NOMO-1 treated with DMSO at 0.1 percent for 48 hours (cell line): ENCODE results near the gene RPUSD3.
"Not testable (repeated sequence)": the region's sequence is repeated elsewhere in the genome, so short reads cannot be mapped to it uniquely, and the experiment has no call there.

Source experiments
- DNase-seq: peaks from one replicate; lab custom pipeline; 2025; ENCODE audit not compliant: unreplicated experiment; lab: John Stamatoyannopoulos, UW

The RPUSD3 gene

DNA sequence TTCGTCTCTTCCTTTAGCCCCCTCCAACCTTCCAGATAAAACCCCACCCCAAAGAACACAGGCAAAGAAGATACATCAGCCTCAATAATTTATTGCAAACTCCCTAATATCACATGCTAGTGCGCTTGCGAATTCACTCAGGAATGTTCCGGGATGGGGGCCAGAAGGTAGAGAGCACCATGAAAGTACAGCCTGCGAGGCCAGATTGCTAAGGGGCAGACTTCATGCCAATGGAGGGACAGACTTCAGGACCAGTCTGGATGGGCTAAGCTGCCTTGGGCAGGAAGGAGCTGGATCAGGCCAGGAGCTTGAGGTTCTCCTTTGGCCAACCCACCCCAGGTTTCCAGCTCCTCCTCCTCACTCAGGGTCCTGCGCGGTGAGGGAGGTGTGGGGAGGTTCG is 22.8 kb upstream of the RPUSD3 start:
- no peak for DNase-seq

DNA sequence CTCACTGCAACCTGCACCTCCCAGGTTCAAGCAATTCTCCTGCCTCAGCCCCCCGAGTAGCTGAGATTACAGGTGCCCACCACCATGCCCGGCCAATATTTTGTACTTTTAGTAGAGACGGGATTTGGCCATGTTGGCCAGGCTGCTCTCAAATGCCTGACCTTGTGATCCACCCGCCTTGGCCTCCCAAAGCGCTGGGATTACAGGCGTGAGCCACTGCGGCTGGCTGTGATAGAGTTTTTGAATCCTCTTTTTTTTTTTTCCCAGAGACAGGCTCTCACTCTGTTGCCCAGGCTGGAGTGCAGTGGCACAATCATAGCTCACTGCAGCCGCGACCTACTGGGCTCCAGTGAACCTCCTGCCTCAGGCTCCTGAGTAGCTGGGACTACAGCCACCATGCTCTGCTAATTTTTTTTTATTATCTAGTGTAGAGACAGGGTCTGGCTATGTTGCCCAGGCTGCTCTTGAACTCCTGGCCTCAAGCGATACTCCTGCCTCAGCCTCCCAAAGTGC is 21.4 kb upstream of the RPUSD3 start:
- DNase-seq, result not testable (repeated sequence)

DNA sequence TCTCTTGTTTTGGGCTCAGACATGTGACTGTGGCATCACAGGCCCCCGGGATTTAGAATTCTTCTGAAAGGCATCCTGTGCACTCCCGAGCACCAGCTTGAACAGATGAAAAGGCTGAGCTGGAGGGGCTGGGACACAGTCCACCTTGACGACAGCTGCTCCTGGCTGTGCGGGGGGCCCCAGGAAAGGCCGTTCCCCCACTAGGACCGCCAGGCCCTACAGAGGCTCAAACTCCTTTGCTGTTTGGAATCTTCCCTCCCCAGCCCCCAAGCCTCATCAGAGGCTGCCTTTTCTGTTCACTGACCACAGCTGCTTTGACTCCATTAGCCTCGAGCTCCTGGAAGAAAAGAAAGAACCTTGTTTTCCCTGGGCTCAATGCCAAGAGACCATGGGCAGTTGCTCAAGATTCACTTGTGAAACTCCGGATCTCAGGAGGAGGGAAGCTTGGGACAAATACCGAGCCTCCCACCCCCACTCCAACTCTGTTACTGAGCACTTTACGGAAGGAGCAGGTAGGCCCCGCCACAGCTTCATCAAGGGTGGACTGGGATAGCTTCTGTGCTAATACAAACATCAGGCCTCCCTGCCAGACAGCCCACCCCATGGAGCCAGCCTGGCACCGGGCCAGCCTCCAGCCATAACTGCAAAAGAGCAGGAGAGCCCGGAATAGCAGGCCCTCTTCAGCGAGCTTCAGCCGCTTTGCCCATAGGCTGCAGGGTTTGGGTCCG is 20.6 kb upstream of the RPUSD3 start:
- no peak for DNase-seq

DNA sequence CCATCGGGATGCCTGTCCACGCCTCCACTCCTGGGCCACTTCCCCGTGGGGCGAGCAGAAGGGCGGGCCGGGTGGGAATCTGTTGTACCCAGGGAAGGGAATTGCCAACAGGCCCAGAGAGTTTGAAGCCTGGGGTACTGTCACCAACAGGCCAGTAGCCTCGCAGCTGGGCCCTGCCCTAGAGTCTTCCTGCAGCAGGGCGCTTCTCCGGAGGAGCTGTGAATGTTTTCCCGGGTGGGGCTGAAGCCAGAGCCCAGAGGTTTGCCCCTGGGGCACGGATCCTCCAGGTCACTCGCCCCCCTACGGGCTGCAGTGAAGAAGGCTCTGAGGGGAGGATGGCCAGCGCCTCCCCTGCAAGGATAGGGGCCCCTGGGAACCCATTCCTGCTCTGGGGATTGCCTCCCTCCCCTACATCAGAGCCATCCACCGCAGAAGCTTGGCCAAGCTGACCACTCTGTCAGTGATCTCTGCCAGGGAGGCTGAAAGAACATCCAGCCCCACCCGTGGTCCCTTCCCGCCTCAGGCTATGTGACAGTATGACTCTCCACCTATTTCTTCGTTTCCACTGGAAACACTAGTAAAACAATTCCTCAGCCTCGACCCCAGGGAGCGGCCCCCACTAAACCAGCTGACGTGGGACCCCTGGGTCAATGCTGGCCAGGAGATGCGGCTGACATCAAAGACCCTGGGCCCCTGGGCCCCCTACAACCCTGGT is 19.4 kb upstream of the RPUSD3 start:
- no peak for DNase-seq

DNA sequence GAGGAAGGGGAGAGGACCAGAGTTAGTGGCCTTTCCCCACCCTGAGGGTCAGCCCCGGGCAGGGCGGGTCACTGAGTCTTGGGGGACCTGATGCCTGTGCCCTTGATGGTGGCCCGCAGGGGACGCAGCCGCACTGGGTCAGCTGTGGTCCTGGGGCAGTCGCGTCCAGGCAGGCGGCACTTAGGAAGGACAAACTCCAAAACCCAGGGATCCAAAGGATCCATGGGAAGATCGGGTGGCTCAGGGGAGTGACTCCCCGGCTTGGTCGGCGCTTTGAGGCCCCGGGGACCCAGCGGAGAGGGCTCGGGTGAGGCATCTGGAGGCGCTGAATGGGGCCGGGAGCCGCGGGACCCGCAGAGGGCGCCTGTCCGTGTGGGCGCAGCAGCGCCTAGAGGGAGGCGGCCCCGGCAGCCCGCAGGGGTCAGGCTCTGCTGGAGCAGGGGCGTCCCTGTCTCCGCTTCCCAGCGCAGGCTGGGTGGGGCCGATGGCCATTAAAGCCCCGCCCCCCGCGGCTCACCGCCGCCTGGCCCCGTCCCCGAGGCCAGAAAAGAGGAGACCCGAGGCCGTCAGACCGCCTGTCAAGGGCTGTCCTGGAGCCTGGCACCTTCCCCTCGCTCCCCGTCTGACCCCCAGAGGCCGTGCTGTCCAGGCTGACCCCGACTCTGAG is 18.7 kb upstream of the RPUSD3 start:
- DNase-seq, result no peak

DNA sequence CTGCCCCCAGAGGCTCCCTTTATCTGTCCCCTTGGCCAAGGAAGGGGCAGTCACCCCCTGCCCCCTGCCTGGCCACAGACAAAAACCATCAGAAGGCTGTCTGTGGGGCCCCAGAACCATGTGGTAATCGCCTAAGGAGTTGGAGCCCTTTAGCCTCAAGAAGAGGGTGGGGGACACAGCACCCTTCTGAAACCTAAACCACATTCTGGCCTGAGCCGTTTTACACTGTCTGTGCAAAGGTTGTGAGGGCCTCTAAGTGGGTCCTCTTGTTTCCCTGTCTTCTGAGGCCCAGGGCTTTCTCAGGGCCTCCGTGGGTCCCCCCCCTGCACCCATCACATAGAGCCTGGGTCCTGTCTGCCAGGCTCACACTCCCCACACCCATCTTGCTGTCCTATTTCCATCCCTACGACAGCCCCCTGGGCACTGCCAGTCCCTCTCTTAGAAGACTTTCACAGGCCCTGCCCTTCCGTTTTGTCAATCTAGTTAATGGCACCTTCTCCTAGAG is 17.9 kb upstream of the RPUSD3 start:
- DNase-seq, result no peak

DNA sequence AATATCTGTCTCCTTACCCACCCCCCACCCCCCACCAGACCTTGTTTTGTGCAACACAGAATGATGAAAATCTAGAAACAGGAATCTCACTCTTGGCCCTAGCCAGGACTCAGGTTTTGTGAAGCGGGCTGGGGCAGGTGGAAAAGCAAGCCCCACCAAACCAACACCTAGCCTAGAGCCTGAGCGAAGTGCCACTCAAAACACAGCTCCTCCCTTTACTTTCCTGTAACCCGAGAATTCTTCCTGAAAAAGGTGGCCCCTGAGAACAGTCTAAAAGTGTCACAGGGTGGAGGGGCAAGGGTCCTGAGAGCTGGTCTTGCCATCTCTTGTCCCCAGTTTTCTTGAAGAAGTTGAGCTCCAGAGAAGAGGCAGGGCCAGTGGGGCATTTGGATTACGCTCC is 17.4 kb upstream of the RPUSD3 start:
- DNase-seq, result no peak

DNA sequence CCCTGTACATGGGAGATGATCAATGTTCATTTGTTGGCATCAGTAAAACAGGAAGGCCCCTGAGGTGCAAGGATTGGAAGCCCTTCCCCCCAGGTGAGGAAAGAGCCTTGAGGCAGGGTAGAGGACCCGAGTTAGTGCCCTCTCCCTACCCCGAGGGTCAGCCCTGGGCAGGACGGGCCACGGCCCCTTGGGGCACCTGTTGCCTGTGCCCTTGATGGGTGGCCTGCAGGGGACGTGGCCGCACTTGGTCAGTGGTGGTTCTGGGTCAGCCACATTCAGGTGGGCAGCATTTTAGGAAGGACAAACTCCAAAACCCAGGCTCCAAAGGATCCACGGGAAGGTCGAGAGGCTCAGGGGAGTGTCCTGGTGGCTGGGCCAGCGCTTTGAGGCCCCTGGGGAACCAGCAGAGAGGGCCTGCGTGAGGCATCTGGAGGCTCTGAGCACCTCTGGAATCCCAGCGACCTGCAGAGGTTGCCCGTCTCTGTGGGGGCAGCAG is 15.8 kb upstream of the RPUSD3 start:
- DNase-seq, result no peak

DNA sequence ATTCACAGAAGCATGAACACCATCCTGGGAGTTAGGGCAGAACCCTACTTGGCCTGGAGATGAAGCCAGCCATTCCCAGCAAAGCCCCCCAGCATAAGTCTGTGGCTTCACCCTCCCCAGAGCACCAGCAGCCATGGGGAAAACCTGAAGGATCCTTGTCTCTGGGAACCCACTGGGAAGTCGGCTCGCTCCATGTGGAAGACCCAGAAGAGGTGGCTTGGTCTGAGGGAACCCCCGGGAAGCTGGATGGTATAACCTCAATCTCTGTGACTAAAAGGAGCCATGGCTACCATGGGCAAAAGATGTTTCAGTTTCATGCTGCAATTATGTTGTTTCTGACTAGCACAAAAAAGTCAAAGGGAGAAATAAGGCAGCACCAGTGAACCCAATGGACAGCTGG is 11.8 kb upstream of the RPUSD3 start:
- no peak for DNase-seq

DNA sequence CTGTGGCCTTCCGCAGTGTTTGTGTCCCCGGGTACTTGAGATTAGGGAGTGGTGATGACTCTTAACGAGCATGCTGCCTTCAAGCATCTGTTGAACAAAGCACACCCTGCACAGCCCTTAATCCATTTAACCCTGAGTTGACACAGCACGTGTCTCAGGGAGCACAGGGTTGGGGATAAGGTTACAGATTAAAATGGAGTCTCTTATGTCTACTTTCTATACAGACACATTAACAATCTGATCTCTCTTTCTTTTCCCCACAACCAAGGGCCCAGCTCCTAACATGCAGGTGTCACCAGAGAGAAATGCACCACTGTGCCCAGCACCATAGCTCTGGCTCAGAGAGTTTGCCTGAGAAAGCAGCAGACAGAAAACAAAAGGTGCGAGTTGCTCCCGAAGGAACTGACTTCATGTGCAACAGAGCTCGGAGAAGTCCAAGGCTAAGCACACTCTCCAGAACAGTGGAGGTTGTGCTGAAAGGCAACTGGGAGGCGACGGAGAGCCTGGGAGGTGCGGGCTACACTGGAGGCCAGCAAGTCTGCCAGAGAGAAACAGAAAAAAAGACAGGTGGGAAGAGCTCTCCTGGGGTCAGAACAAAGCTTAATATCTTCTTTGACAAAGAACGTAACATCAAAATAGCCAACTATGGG is 10.6 kb upstream of the RPUSD3 start:
- not testable (repeated sequence) for DNase-seq

DNA sequence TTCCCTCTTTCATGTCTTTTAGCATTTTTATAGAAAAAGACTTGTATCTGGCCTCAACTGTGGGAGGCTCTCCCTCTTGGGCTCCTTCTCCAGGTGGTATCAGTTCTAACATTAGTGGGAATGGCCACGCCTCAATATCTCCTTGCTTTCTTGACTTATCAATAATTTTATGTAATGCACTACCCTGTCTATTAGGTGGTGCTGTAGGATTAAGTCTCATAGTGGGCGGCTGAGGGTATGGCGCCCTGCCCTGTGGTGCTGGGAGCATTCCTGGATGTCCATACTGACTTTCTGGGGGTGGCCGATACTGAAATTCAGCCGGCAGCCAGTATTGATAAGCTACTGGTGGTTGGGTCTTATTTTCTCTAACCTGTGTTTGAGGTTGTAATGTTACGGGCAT is 8.7 kb upstream of the RPUSD3 start:
- no peak for DNase-seq

DNA sequence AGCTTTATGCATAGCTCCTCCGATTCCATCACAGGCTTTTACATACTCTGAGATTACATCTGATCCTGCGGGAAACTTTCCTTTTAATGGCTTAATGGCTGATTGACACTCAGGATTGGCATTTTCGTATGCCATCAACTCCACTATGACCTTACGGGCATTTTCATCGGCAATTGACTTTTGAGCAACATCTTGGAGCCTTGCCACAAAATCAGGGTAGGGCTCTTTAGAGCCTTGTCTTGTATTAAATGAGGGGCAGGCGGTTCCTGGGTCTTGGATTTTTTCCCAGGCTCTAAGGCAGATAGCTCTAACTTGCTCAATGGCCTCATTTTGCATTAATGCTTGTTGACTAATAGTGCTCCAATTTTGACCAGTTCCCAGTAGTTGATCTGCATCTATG is 8.1 kb upstream of the RPUSD3 start:
- DNase-seq, result not testable (repeated sequence)

DNA sequence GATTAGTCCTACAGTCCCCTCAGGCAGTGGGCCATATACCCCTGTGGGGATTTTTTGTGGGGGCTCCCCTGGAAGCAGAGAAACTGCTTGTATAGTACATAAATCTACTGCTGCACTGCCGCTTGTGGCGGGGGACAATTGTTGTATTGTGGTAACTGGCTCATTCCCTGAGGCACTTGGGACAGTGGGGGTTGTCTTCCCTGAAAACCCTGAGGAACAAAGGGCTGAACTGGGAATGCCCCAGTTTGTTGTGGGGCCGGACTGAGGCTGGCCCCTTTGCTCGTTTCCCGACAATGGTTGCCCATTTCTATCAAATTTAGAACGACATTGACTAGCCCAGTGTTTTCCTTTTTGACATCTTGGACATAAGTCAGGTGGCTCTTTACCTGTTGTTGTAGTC is 7.6 kb upstream of the RPUSD3 start:
- DNase-seq, result not testable (repeated sequence)

DNA sequence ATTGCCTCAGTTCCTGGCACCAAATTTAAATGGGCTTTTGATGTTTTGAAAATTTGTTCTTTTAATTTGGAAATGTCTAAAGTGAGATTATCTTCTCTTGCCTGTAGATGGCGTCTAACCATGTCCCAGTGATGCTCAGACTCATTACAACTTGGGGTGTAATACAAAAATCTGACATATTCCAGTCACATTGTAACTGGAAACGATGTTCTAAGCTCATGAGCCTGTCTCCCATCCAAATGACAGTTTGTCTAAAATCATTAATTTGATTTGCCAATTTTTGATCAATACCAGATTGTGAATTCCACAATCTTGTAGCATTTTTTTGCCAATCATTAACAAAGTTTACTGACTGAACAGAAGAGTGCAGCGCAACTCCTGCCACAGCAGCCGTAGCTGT is 5.1 kb upstream of the RPUSD3 start:
- not testable (repeated sequence) for DNase-seq

DNA sequence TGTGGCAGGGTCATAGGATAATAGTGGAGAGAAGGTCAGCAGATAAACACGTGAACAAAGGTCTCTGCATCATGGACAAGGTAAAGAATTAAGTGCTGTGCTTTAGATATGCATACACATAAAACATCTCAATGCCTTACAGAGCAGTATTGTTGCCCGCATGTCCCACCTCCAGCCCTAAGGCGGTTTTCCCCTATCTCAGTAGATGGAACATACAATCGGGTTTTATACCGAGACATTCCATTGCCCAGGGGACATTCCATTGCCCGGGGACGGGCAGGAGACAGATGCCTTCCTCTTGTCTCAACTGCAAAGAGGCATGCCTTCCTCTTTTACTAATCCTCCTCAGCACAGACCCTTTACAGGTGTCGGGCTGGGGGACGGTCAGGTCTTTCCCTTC is 4.1 kb upstream of the RPUSD3 start:
- not testable (repeated sequence) for DNase-seq

DNA sequence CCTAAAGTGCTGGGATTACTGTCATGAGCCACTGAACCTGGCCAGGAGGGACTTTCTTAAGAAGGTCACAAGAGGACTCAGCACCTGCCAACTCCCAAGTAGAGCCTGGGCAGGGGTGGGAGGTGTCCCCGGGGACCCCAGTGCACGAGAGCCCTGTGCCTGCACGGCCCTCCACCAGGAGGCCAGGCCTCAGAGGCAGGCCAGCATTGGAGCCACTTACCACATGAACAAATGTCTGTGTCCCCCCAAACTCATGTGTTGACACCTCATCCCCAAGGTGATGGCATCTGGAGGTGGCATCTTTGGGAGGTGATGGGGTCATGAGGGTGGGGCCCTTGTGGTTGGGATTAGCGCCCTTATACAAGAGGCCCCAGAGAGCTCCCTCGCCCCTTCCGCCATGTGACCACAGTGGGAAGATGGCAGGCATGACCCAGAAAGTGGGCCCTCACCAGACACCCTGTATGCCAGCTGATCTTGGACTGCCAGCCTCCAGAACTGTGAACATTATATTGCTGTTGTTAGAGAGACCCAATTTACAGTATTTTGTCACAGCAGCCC is 3.2 kb upstream of the RPUSD3 start:
- no peak for DNase-seq

DNA sequence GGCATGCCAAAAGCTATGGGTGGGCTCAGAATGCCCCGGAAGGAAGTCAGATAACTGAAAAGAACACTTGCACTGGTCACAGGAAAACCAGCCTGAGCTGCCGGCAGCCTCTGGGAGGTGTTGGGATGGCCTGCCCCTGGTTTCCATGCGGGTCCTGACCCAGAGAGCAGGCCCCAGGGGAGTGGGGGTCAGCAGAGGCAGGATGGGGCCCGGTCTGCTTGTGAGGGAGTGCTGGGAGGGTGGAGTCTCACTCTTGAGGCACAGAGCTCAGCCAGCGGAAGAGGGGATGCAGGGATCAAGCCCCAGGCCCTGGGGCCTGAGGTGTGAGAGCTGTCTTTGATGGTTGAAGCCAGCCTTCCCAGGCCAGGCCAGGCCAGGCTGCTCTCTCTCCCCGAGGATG is 2.4 kb upstream of the RPUSD3 start:
- no peak for DNase-seq

DNA sequence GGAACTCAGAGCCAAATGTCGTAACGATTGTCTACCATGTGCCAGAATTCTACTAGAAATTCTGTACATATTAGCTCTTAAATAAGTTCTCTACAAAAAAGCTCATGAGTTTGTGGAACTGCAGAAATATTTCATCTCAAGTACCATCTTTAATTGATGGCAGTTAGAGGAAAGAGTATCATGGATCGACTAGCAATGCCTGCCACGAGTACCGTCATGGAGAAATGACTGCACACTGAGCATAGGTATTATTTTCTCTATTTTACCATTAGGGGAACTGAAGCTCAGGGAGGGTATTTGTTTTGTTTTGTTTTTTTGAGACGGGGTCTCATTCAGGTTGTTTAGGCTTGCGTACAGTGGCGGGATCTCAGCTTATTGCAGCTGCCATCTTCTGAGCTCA is 2.8 kb downstream of the RPUSD3 start:
- DNase-seq, result no peak

DNA sequence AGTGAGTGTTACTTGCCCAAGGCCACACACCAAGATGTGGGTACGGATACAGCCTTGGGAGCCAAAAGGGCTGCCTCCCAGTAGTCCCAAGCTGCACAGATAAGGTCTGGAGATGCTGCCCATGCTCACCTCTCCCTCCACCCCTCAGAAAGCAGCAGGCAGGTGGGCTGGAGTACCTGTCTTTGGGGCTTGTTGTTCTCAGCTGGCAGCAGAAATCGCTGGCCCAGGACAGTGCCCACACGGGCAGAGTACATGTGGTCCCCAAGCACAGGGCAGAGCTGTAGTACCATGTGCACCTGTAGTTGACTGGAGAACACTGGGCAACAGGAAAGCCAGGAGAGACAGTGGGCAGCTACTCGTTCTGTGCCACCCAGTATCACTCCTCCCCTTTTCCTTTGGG is 5.0 kb downstream of the RPUSD3 start:
- no peak for DNase-seq

DNA sequence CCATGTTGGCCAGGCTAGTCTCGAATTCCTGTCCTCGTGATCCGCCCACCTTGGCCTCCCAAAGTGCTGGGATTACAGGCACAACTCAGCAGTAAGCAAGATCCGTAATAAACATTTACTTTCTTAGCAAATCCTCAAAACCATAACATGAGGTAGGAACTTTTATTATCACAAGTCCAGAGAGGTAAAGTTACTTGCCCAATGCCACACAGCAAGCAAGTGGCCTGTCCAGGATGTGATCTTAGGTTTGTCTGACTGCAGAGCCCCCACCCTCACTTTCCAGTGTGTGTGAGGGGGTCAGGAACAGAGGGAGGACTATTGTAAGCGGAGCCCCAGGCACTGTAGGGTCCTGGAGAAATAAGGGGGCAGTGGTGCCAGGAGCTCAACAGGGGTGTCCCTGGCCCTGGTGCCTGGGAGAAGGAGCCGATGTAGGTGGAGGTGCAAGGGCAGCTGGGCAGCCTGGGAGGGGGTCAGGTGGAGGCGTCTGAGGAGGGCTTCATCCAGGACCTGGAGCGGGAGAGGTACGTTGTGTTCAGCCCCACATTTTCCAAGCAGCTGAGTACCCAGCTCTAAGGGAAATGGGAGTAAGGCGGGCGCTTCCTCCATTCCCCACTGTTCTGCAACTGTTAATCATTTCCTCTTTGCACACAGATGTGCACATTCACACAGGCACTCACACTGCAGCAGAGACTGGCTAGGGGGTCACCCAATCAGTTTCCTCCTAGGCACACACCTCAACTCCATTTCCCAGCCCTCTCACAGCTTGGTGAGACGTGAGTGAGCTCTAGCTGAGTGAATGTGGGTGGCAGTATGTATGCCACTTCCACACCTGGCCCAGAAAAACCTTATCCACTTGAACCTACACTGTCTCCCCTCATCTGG is 5.9 kb downstream of the RPUSD3 start:
- no peak for DNase-seq
